IMR-90 (cell line): ENCODE measurements around the gene SIK3. TPM values are rescaled to one million over a fixed set of nuclear protein-coding genes. Genes with fewer than 3 reads are reported as not detected.

Experiments used
- ATAC-seq: fragments of 200-7000 bp; cut with Tn5 transposase; 2 replicates; pipeline ENCODE4 v1.9.1; 2020; ENCODE audit warnings: low read depth, mild to moderate bottlenecking, moderate library complexity
- BruUV-seq: library from RNA; stranded (reverse); fragments of 400-500 nt; replicated peaks from 2 replicates; lab custom pipeline; 2021; lab: Mats Ljungman, UMichigan
- CTCF ChIA-PET: fragments of 300-600 bp; formaldehyde crosslinking; extraction: SDS; loops from one replicate; lab custom pipeline; 2021; ENCODE audit warnings: antibody characterized with exemption; lab: Yijun Ruan, JAX
- POLR2A ChIA-PET: fragments of 300-600 bp; sonication (Branson Sonifier 250); formaldehyde crosslinking; loops from one replicate; lab custom pipeline; 2022; ENCODE audit warnings: antibody characterized with exemption; ENCODE audit not compliant: unreplicated experiment; lab: Charles Lee
- DNase-seq: peaks from one replicate; pipeline ENCODE4 v3.0.0; 2013
- H2AFZ ChIP-seq: replicated peaks from 2 replicates; pipeline ENCODE3; 2013; ENCODE audit warnings: low read length, mild to moderate bottlenecking; ENCODE audit not compliant: poor library complexity
- H2AK5ac ChIP-seq: 2 replicates; pipeline ENCODE4 v1.6.1; 2013; ENCODE audit warnings: low read depth, low read length, inconsistent platforms
- H2AK9ac ChIP-seq: replicated peaks from 2 replicates; pipeline ENCODE3; 2013; ENCODE audit warnings: mild to moderate bottlenecking, low read depth, low read length, moderate library complexity; ENCODE audit not compliant: poor library complexity
- H2BK120ac ChIP-seq: 2 replicates; pipeline ENCODE4 v1.6.1; 2013; ENCODE audit warnings: low read depth, low read length, inconsistent platforms
- H2BK15ac ChIP-seq: 3 replicates; pipeline ENCODE4 v1.6.1; 2013; ENCODE audit warnings: low read depth, low read length, inconsistent platforms
- H2BK20ac ChIP-seq: 2 replicates; pipeline ENCODE4 v1.6.1; 2013; ENCODE audit warnings: low read depth, mild to moderate bottlenecking, inconsistent platforms, low read length, moderate library complexity
- H2BK5ac ChIP-seq: 2 replicates; pipeline ENCODE4 v1.6.1; 2013; ENCODE audit warnings: mild to moderate bottlenecking, low read depth, low read length, inconsistent platforms; ENCODE audit not compliant: poor library complexity, severe bottlenecking
- H3K14ac ChIP-seq: replicated peaks from 2 replicates; pipeline ENCODE4 v1.6.1; 2013; ENCODE audit warnings: low read depth, low read length, inconsistent platforms
- H3K18ac ChIP-seq: 2 replicates; pipeline ENCODE4 v1.6.1; 2013; ENCODE audit warnings: low read depth, low read length, control low read depth
- H3K23ac ChIP-seq: 2 replicates; pipeline ENCODE4 v1.6.1; 2013; ENCODE audit warnings: low read depth, low read length, inconsistent platforms
- H3K27ac ChIP-seq: 2 replicates; pipeline ENCODE4 v1.5.1; 2013; ENCODE audit warnings: mild to moderate bottlenecking, control low read depth, low read length; ENCODE audit not compliant: insufficient read depth
- H3K27me3 ChIP-seq: 2 replicates; pipeline ENCODE4 v1.6.1; 2013; ENCODE audit warnings: low read length; ENCODE audit not compliant: control insufficient read depth, insufficient read depth
- H3K36me3 ChIP-seq: 2 replicates; pipeline ENCODE4 v1.6.1; 2013; ENCODE audit warnings: low read length, mixed read lengths; ENCODE audit not compliant: control insufficient read depth, insufficient read depth
- H3K4ac ChIP-seq: 2 replicates; pipeline ENCODE4 v1.6.1; 2013; ENCODE audit warnings: low read depth, low read length, inconsistent platforms
- H3K4me1 ChIP-seq: 2 replicates; pipeline ENCODE4 v1.6.1; 2013; ENCODE audit warnings: low read length, mixed read lengths; ENCODE audit not compliant: control insufficient read depth, insufficient read depth
- H3K4me2 ChIP-seq: 2 replicates; pipeline ENCODE4 v1.6.1; 2013; ENCODE audit warnings: low read depth, mild to moderate bottlenecking, control low read depth, low read length, moderate library complexity
- H3K4me3 ChIP-seq: 2 replicates; pipeline ENCODE4 v1.5.1; 2013; ENCODE audit warnings: low read depth, mild to moderate bottlenecking, control low read depth, low read length, moderate library complexity; ENCODE audit not compliant: insufficient read depth
- H3K56ac ChIP-seq: 2 replicates; pipeline ENCODE4 v1.6.1; 2013; ENCODE audit warnings: low read length, inconsistent platforms; ENCODE audit not compliant: insufficient read depth; ENCODE audit errors: extremely low read depth
- H3K79me1 ChIP-seq, 2 experiments: 2 replicates each; pipeline ENCODE4 v1.6.1; 2013; ENCODE audit warnings: low read length in 2 of 2, inconsistent platforms in 1 of 2, low read depth in 1 of 2
- H3K9ac ChIP-seq: 2 replicates; pipeline ENCODE4 v1.6.1; 2013; ENCODE audit warnings: low read depth, low read length, control low read depth
- H3K9me1 ChIP-seq: 2 replicates; pipeline ENCODE4 v1.6.1; 2013; ENCODE audit warnings: low read length, inconsistent platforms; ENCODE audit not compliant: insufficient read depth
- H3K9me3 ChIP-seq: 2 replicates; pipeline ENCODE4 v1.6.1; 2013; ENCODE audit warnings: low read length; ENCODE audit not compliant: control insufficient read depth, insufficient read depth
- H4K20me1 ChIP-seq: 2 replicates; pipeline ENCODE4 v1.6.1; 2013; ENCODE audit warnings: low read length, inconsistent platforms; ENCODE audit not compliant: insufficient read depth
- H4K5ac ChIP-seq: 2 replicates; pipeline ENCODE4 v1.6.1; 2013; ENCODE audit warnings: mild to moderate bottlenecking, low read depth, low read length, control low read depth
- H4K8ac ChIP-seq, 2 experiments: 2 replicates each; pipeline ENCODE4 v1.6.1; 2013; ENCODE audit warnings: low read depth in 2 of 2, low read length in 2 of 2, control low read depth in 1 of 2, inconsistent platforms in 1 of 2
- H4K91ac ChIP-seq: 2 replicates; pipeline ENCODE4 v1.6.1; 2013; ENCODE audit warnings: low read depth, low read length, inconsistent platforms; ENCODE audit not compliant: insufficient read depth
- BHLHE40 ChIP-seq: fragments of 150-350 bp; IDR thresholded peaks from 2 replicates; pipeline ENCODE4 v1.6.1; 2016; ENCODE audit warnings: mild to moderate bottlenecking, low read depth, low read length
- CEBPB ChIP-seq: IDR thresholded peaks from 2 replicates; pipeline ENCODE4 v1.6.1; 2012; ENCODE audit warnings: low read depth, low read length, improper control_type of control experiment
- WGBS, 2 experiments: methylation state at CpG; one replicate each; pipeline versions ENCODE4 v1.1.5 to v1.1.7; 2013; ENCODE audit warnings: missing lambda C conversion rate in 2 of 2; ENCODE audit not compliant: insufficient read length in 1 of 2; ENCODE audit errors: extremely low coverage in 2 of 2; 5-methylcytosine and 5-hydroxymethylcytosine counted together
- dilution Hi-C: fragments of 300-500 bp; cut with HindIII; formaldehyde crosslinking; loops from one replicate; pipeline ENCODE4 v1.14.3; 2018; ENCODE audit warnings: low sequenced_read_pairs; ENCODE audit not compliant: unreplicated experiment
- in situ Hi-C: fragments of 300-500 bp; cut with MboI; formaldehyde crosslinking; loops from 3 replicates; pipeline ENCODE4 v1.14.3; 2019; ENCODE audit warnings: low sequenced_read_pairs, inconsistent platforms, mixed read lengths
- intact Hi-C: fragments of 100-400 bp; cut with micrococcal nuclease; formaldehyde crosslinking; loops from 2 replicates; pipeline ENCODE4 v1.10.0; 2022
- polyA plus RNA-seq, 3 experiments: library from polyadenylated mRNA; depleted of rRNA; stranded (reverse); fragments of >200 nt; gene quantifications; 2 replicates each; pipeline ENCODE4 v1.2.3, GENCODE V29; 2012; ENCODE audit warnings: low replicate concordance in 1 of 3
- total RNA-seq: library from RNA; depleted of rRNA; stranded (reverse); fragments of >200 nt; gene quantifications from 2 replicates; pipeline ENCODE4 v1.2.3, GENCODE V29; 2012

Gene SIK3
- total and polyA plus RNA-seq, 2 of the 4 experiments (the other 2 are of a cell fraction): 8.2 to 9.1 TPM

GRCh38 chr11:116972691-116973090, 125.5 kb downstream of the SIK3 start:
- intact Hi-C loops: no loop called here
- dilution Hi-C loops: no loop called here
- BruUV-seq: no TSS peak
- Histone ChIP-seq H2BK120ac (no peak overlapping the region), H4K5ac (no peak overlapping the region), H2AK5ac (no peak overlapping the region), H3K36me3 (no peaks in the 10 kb centered on the region), H2AFZ (no peak overlapping the region), H2AK9ac (no peak overlapping the region), H4K8ac (no peak overlapping the region), H3K27me3 (no peaks in the 10 kb centered on the region), H2BK5ac (no peak overlapping the region), H4K20me1 (peaks cover 13% of the 10 kb centered on the region; the same call in 1 of the 2 replicates), H3K9me1 (peaks cover 3% of the 10 kb centered on the region; the same call in 1 of the 2 replicates), H3K18ac (no peak overlapping the region), H3K4me2 (no peak overlapping the region), H2BK15ac (no peak overlapping the region), H3K4me1 (peaks cover under 1% of the 10 kb centered on the region; the same call in 1 of the 2 replicates), H2BK20ac (no peak overlapping the region), H3K23ac (no peak overlapping the region), H3K4me3 (no peak overlapping the region), H3K56ac (no peak overlapping the region), H3K79me1 (peaks cover 24 to 28% of the 10 kb centered on the region in 2 experiments), H3K27ac (no peak overlapping the region), H3K9me3 (no peaks in the 10 kb centered on the region), H3K14ac (no peak overlapping the region), H4K91ac (no peak overlapping the region), H3K4ac (no peak overlapping the region), H3K9ac (no peak overlapping the region)
- DNase-seq: no peak
- POLR2A ChIA-PET: no interaction called here
- in situ Hi-C loops: no loop called here
- no peak for ATAC-seq
- CTCF ChIA-PET: interaction anchor here (0.5 to 1.3 kb wide), 2 partner anchors 10 to 12 kb away, joined by 4 to 7 read pairs; no protein-coding TSS in a partner anchor
- TF ChIP-seq CEBPB (no peak), BHLHE40 (no peak)
- WGBS, 2 experiments: no CpG with 5 or more reads among the region's 4 CpGs
